Ascending aorta (tissue), 2 donors: Measurements from ENCODE around the gene PHAX. TPM values are rescaled to one million over a fixed set of nuclear protein-coding genes. Genes with fewer than 3 reads are reported as not detected.
"Not testable (repeated sequence)": the region's sequence is repeated elsewhere in the genome, so short reads cannot be mapped to it uniquely, and the experiment has no call there.

Experiments used
- DNase-seq, 2 donors: peaks; one replicate each; pipeline ENCODE4 v3.0.0-alpha.2; 2019; ENCODE audit warnings: low spot score in 2 of 2
- H3K27ac ChIP-seq, 2 donors: fragments of 200-600 bp; sonication (generic); one replicate each; pipeline ENCODE4 v1.5.1; 2016 to 2017; ENCODE audit warnings: mild to moderate bottlenecking in 1 of 2
- H3K27me3 ChIP-seq: fragments of 200-600 bp; sonication (generic); one replicate; pipeline ENCODE4 v1.5.1; 2017
- H3K36me3 ChIP-seq, 2 donors: fragments of 200-600 bp; sonication (generic); one replicate each; pipeline ENCODE4 v1.5.1; 2016
- H3K4me1 ChIP-seq, 2 donors: fragments of 200-600 bp; sonication (generic); one replicate each; pipeline ENCODE4 v1.5.1; 2016 to 2017; ENCODE audit warnings: mild to moderate bottlenecking in 1 of 2
- H3K4me3 ChIP-seq, 2 donors: fragments of 200-600 bp; sonication (generic); one replicate each; pipeline ENCODE4 v1.5.1; 2016 to 2017; ENCODE audit warnings: mild to moderate bottlenecking in 1 of 2
- H3K9me3 ChIP-seq, 2 donors: fragments of 200-600 bp; sonication (generic); one replicate each; pipeline ENCODE4 v1.5.1; 2016
- CTCF ChIP-seq, 3 experiments: fragments of 200-600 bp in 2 of 3; fragments of 450-650 bp in 1 of 3; sonication (generic) in 2 of 3; IDR thresholded peaks; one replicate each; pipeline ENCODE4 v1.5.1; 2016 to 2019; ENCODE audit warnings: antibody characterized with exemption in 3 of 3, mild to moderate bottlenecking in 1 of 3, moderate library complexity in 1 of 3
- intact Hi-C: fragments of 100-400 bp; cut with DNase I; formaldehyde crosslinking; loops from one replicate; pipeline ENCODE4 v1.15.1; 2023
- total RNA-seq: library from RNA; depleted of rRNA; stranded (reverse); fragments of >200 nt; gene quantifications from one replicate; pipeline ENCODE4 v1.1.0, GENCODE V29; 2016

Gene PHAX
- total RNA-seq, 1 donor from 2014 or later, result 19.3 TPM

- TF ChIP-seq CTCF (IDR thresholded peaks at IDR 0.05), result no peak
- H3K27me3 ChIP-seq, result no peaks in the 10 kb centered on the region
- H3K36me3 ChIP-seq, result peaks cover 36 to 72% of the 10 kb centered on the region in 2 donors
- no peaks in the 10 kb centered on the region for H3K9me3 ChIP-seq
- H3K27ac ChIP-seq, result no peak overlapping the region
- peaks cover 0 to 2% of the 10 kb centered on the region in 2 donors for H3K4me1 ChIP-seq
- H3K4me3 ChIP-seq, result no peak overlapping the region
- DNase-seq, result no peak
- intact Hi-C loops, result no loop called here
These were observed 9.9 kb downstream of the PHAX start for GRCh38 chr5:126610616-126611015.

GRCh38 chr5:126613941-126614592 lies 13.3 kb downstream of the PHAX start:
- no peak for DNase-seq
- Histone ChIP-seq H3K27ac (no peak overlapping the region), H3K36me3 (peaks cover 46 to 74% of the 10 kb centered on the region in 2 donors), H3K4me1 (no peaks in the 10 kb centered on the region), H3K9me3 (no peaks in the 10 kb centered on the region), H3K27me3 (no peaks in the 10 kb centered on the region), H3K4me3 (no peak overlapping the region)
- intact Hi-C loops, result no loop called here
- TF ChIP-seq CTCF (IDR thresholded peaks at IDR 0.05), result no peak

DNA sequence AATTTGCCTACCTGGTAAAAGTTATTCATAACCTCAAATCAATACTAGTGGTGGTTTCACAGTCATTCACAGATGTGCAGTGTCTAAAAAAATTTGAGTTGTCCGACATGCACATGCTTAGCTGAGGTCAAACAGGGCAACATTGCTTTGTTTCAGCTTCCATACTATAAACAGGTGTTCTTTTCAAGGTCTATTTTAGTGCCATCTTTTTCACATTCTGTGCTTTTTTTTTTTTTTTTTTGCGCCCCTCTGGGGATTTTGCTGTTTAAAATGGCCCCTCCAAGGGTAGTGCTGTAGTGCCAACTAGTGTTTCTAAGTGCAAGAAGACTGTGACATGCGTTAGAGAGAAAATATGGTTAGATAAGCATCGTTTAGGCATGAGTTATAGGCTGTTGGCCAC lies 14.5 kb downstream of the PHAX start:
- DNase-seq, result no peak
- H3K27ac ChIP-seq, result no peak overlapping the region
- H3K9me3 ChIP-seq, result no peaks in the 10 kb centered on the region
- H3K4me1 ChIP-seq, result no peaks in the 10 kb centered on the region
- no peaks in the 10 kb centered on the region for H3K27me3 ChIP-seq
- no peak overlapping the region for H3K4me3 ChIP-seq
- intact Hi-C loops, result no loop called here
- peaks cover 42 to 72% of the 10 kb centered on the region in 2 donors for H3K36me3 ChIP-seq
- no peak for TF ChIP-seq CTCF (IDR thresholded peaks at IDR 0.05)

DNA sequence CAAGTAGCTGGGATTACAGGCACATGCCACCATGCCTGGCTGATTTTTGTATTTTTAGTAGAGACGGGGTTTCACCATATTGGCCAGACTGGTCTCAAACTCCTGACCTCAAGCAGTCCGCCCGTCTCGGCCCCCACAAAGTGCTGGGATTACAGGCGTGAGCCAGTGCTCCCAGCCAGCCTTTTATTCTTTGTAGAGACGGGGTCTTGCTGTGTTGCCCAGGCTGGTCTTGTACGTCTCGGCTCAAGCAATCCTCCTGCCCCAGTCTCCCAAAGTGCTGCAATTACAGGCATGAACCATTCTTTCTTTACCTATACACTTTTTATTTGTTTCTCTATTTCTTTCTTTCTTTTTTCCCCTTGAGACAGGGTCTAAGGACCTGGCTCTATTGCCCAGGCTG lies 16.9 kb downstream of the PHAX start:
- H3K4me3 ChIP-seq, H3K27me3 ChIP-seq, H3K27ac ChIP-seq, DNase-seq, intact Hi-C loops, H3K4me1 ChIP-seq, H3K9me3 ChIP-seq: not testable (repeated sequence)
- H3K36me3 ChIP-seq, result peaks cover 37 to 68% of the 10 kb centered on the region in 2 donors

DNA sequence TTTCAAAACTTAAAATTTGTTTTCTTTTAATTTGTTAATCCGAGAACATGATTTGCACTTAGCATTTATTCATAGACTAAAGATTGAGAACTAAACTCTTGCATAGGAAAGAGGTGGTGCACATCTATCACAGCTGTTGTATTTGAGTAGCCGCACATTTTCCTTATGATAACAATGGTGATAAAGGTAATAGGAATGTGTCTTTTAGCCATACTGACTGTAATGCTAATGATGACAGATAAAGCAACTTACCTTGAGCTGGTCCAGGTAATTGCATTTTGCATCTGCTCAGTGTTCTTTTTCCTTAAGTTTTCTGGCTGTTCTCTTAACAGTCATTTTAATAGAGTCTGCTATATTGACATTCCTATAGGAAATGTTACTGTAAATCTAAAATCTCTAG lies 19.0 kb downstream of the PHAX start:
- H3K27me3 ChIP-seq, result no peaks in the 10 kb centered on the region
- H3K36me3 ChIP-seq, result peaks cover 41 to 56% of the 10 kb centered on the region in 2 donors
- DNase-seq, result no peak
- intact Hi-C loops, result no loop called here
- TF ChIP-seq CTCF (IDR thresholded peaks at IDR 0.05), result no peak
- H3K9me3 ChIP-seq, result no peaks in the 10 kb centered on the region
- H3K4me1 ChIP-seq, result no peaks in the 10 kb centered on the region
- H3K27ac ChIP-seq, result no peak overlapping the region
- H3K4me3 ChIP-seq, result no peak overlapping the region

DNA sequence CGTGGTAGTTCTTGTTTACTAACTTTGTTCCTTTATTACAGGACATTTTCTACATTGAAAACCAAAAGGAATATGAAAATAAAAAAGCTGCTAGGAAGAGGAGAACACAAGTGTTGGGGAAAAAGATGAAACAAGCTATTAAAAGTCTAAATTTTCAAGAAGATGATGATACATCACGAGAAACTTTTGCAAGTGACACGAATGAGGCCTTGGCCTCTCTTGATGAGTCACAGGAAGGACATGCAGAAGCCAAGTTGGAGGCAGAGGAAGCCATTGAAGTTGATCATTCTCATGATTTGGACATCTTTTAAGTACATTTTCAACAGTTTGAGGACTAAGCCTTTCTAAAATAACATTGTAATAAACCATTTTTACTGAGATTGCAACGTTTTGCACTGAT lies 23.8 kb downstream of the PHAX start:
- H3K4me3 ChIP-seq, result no peak overlapping the region
- no peaks in the 10 kb centered on the region for H3K4me1 ChIP-seq
- no peaks in the 10 kb centered on the region for H3K27me3 ChIP-seq
- H3K27ac ChIP-seq, result no peak overlapping the region
- peaks cover 35 to 47% of the 10 kb centered on the region in 2 donors for H3K36me3 ChIP-seq
- H3K9me3 ChIP-seq, result no peaks in the 10 kb centered on the region
- DNase-seq, result no peak
- TF ChIP-seq CTCF (IDR thresholded peaks at IDR 0.05), result no peak
- intact Hi-C loops, result no loop called here
